CD8-positive, alpha-beta memory T cell (primary cell): ENCODE results near the gene PCDHGB7. TPM values are rescaled to one million over a fixed set of nuclear protein-coding genes. Genes with fewer than 3 reads are reported as not detected.
"Not testable (repeated sequence)": the region's sequence is repeated elsewhere in the genome, so short reads cannot be mapped to it uniquely, and the experiment has no call there.

Experiments
- CTCF ChIA-PET: fragments of 350-600 bp; sonication (Branson Sonifier 250); formaldehyde crosslinking; loops from one replicate; lab custom pipeline; 2021; ENCODE audit warnings: antibody characterized with exemption; lab: Charles Lee
- POLR2A ChIA-PET: fragments of 350-600 bp; sonication (Branson Sonifier 250); formaldehyde crosslinking; loops from one replicate; lab custom pipeline; 2021; ENCODE audit warnings: antibody characterized with exemption; lab: Charles Lee
- DNase-seq, 5 donors: peaks; one replicate each; pipeline versions ENCODE4 v3.0.0 to v3.0.0-alpha.2; 2020 to 2022; ENCODE audit warnings: mixed read lengths in 1 of 5
- H3K27ac ChIP-seq: one replicate; pipeline ENCODE4 v1.7.0; 2013; ENCODE audit warnings: low read depth, mild to moderate bottlenecking, low read length, moderate library complexity
- H3K27me3 ChIP-seq: 2 replicates; pipeline ENCODE4 v1.7.0; 2013; ENCODE audit warnings: low read length, mild to moderate bottlenecking; ENCODE audit not compliant: insufficient read depth, poor library complexity, severe bottlenecking
- H3K36me3 ChIP-seq: 2 replicates; pipeline ENCODE4 v1.7.0; 2013; ENCODE audit warnings: mild to moderate bottlenecking, low read length, moderate library complexity; ENCODE audit not compliant: insufficient read depth
- H3K4me1 ChIP-seq: 2 replicates; pipeline ENCODE4 v1.7.0; 2013; ENCODE audit warnings: mild to moderate bottlenecking, low read length, moderate library complexity; ENCODE audit not compliant: insufficient read depth
- H3K4me3 ChIP-seq: 2 replicates; pipeline ENCODE4 v1.7.0; 2013; ENCODE audit warnings: mild to moderate bottlenecking, low read length
- H3K9me3 ChIP-seq: 2 replicates; pipeline ENCODE4 v1.7.0; 2013; ENCODE audit warnings: mild to moderate bottlenecking, low read length
- H3K27ac Mint-ChIP-seq, 8 donors: one replicate each; pipeline ENCODE4 v1.8.0; 2020 to 2021; ENCODE audit warnings: mixed read lengths in 8 of 8, mild to moderate bottlenecking in 6 of 8, inconsistent platforms in 3 of 8, moderate library complexity in 3 of 8
- H3K27me3 Mint-ChIP-seq, 2 donors: one replicate each; pipeline ENCODE4 v1.8.0; 2020 to 2021; ENCODE audit warnings: mixed read lengths in 2 of 2, mild to moderate bottlenecking in 1 of 2, moderate library complexity in 1 of 2
- H3K36me3 Mint-ChIP-seq, 3 donors: one replicate each; pipeline ENCODE4 v1.8.0; 2020 to 2021; ENCODE audit warnings: mixed read lengths in 3 of 3, inconsistent platforms in 1 of 3, mild to moderate bottlenecking in 1 of 3
- H3K4me1 Mint-ChIP-seq, 3 donors: one replicate each; pipeline ENCODE4 v1.8.0; 2020 to 2021; ENCODE audit warnings: mixed read lengths in 3 of 3, inconsistent platforms in 1 of 3, mild to moderate bottlenecking in 1 of 3
- H3K4me3 Mint-ChIP-seq, 7 donors: one replicate each; pipeline ENCODE4 v1.8.0; 2020 to 2021; ENCODE audit warnings: mixed read lengths in 7 of 7, mild to moderate bottlenecking in 6 of 7, moderate library complexity in 4 of 7, inconsistent platforms in 2 of 7
- H3K9me3 Mint-ChIP-seq, 5 donors: one replicate each; pipeline ENCODE4 v1.8.0; 2020 to 2022; ENCODE audit warnings: mixed read lengths in 5 of 5, mild to moderate bottlenecking in 3 of 5, moderate library complexity in 2 of 5, inconsistent platforms in 1 of 5
- polyA plus RNA-seq: library from polyadenylated mRNA; unstranded; fragments of 300-500 nt; fragmentation: Illumina TruSeq; gene quantifications from one replicate; pipeline ENCODE4 v1.2.3, GENCODE V29; 2021
- total RNA-seq, 2 experiments: library from RNA; stranded (reverse); gene quantifications; one replicate each; pipeline ENCODE4 v1.2.3, GENCODE V29; 2021

PCDHGB7 gene
- total and polyA plus RNA-seq, 3 experiments from 2014 or later: 0.11 TPM; not detected in 2

DNA sequence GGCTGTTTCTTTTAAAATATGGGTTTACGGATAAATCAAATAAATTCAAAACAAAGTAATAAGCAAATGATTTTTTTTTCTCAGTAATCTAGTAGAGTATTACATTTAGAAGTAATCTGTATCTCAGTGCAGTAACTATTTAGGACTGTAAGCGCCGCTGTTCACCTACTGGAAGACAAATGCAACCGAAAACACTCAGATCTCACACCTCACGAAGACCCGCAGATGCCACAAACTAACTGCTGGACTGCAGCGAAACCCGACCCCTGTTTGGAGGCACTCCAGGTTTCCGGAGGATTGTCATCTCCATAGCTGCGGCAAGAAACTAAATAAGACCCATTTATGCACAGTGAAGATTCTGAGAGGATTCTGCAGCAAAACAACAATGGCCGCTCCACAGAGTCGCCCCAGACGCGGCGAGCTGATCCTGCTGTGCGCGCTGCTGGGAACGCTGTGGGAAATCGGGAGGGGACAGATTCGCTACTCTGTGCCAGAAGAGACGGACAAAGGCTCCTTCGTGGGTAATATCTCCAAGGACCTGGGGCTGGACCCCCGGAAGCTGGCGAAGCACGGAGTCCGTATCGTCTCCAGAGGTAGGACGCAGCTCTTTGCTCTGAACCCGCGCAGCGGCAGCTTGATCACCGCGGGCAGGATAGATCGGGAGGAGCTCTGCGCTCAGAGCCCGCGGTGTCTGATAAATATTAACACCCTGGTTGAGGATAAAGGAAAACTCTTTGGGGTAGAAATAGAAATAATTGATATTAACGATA, 24.9 kb upstream of the PCDHGB7 start, which contains the start of gene PCDHGA8:
Gene PCDHGA8, plus strand, starts transcription at position 205 of the 770 bp plus-strand sequence. Its CDS starts 181 bp downstream, at position 386.
- DNase-seq: no peak
- Histone ChIP-seq H3K4me3 (no peak within 1 kb of the TSS), H3K27ac (no peak within 1 kb of the TSS), H3K27me3 (peaks cover 22% of the 10 kb centered on the region), H3K9me3 (no peaks in the 10 kb centered on the region), H3K4me1 (no peaks in the 10 kb centered on the region), H3K36me3 (no peaks in the 10 kb centered on the region)
- peak within 1 kb of the TSS in 1 of 7 donors; percentile 23 for H3K4me3 Mint-ChIP-seq
- H3K4me1 Mint-ChIP-seq: no peaks in the 10 kb centered on the region
- POLR2A ChIA-PET: no interaction called here
- no peak within 1 kb of the TSS for H3K27ac Mint-ChIP-seq
- H3K9me3 Mint-ChIP-seq: peaks cover 29 to 66% (median 59%) of the 10 kb centered on the region in 5 donors
- peaks cover 2 to 20% (median 2%) of the 10 kb centered on the region in 3 donors for H3K36me3 Mint-ChIP-seq
- H3K27me3 Mint-ChIP-seq: peaks cover 61 to 64% of the 10 kb centered on the region in 2 donors
- CTCF ChIA-PET: no interaction called here

DNA sequence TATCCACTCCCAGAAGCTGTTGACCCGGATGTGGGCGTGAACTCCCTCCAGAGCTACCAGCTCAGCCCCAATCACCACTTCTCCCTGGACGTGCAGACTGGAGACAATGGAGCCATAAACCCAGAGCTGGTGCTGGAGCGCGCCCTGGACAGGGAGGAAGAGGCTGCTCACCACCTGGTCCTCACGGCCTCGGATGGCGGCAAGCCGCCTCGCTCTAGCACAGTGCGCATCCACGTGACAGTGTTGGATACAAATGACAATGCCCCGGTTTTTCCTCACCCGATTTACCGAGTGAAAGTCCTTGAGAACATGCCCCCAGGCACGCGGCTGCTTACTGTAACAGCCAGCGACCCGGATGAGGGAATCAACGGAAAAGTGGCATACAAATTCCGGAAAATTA, 24.2 kb upstream of the PCDHGB7 start:
- Histone ChIP-seq H3K9me3 (no peaks in the 10 kb centered on the region), H3K4me1 (no peaks in the 10 kb centered on the region), H3K27me3 (peaks cover 22% of the 10 kb centered on the region), H3K27ac (no peak overlapping the region), H3K36me3 (no peaks in the 10 kb centered on the region), H3K4me3 (no peak overlapping the region)
- POLR2A ChIA-PET: no interaction called here
- H3K9me3 Mint-ChIP-seq: peaks cover 28 to 64% (median 58%) of the 10 kb centered on the region in 5 donors
- H3K4me1 Mint-ChIP-seq: no peaks in the 10 kb centered on the region
- CTCF ChIA-PET: no interaction called here
- no peak for DNase-seq
- H3K4me3 Mint-ChIP-seq: no peak overlapping the region
- peaks cover 2 to 20% (median 2%) of the 10 kb centered on the region in 3 donors for H3K36me3 Mint-ChIP-seq
- H3K27me3 Mint-ChIP-seq: peaks cover 59 to 62% of the 10 kb centered on the region in 2 donors
- H3K27ac Mint-ChIP-seq: no peak overlapping the region

DNA sequence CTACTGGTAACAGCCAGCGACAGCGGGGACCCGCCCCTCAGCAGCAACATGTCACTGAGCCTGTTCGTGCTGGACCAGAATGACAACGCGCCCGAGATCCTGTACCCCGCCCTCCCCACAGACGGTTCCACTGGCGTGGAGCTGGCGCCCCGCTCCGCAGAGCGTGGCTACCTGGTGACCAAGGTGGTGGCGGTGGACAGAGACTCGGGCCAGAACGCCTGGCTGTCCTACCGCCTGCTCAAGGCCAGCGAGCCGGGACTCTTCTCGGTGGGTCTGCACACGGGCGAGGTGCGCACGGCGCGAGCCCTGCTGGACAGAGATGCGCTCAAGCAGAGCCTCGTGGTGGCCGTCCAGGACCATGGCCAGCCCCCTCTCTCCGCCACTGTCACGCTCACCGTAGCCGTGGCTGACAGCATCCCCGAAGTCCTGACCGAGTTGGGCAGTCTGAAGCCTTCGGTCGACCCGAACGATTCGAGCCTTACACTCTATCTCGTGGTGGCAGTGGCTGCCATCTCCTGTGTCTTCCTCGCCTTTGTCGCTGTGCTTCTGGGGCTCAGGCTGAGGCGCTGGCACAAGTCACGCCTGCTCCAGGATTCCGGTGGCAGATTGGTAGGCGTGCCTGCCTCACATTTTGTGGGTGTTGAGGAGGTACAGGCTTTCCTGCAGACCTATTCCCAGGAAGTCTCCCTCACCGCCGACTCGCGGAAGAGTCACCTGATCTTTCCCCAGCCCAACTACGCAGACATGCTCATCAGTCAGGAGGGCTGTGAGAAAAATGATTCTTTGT, 22.9 kb upstream of the PCDHGB7 start:
- Mint-ChIP-seq H3K27ac (peak overlapping the region in 1 of 8 donors; percentile 89), H3K36me3 (peaks cover 2 to 15% (median 2%) of the 10 kb centered on the region in 3 donors), H3K27me3 (peaks cover 59 to 61% of the 10 kb centered on the region in 2 donors), H3K9me3 (peaks cover 20 to 65% (median 56%) of the 10 kb centered on the region in 5 donors)
- H3K4me3 ChIP-seq, H3K9me3 ChIP-seq, DNase-seq, H3K4me3 Mint-ChIP-seq, CTCF ChIA-PET, POLR2A ChIA-PET, H3K4me1 ChIP-seq, H3K36me3 ChIP-seq, H3K27ac ChIP-seq, H3K4me1 Mint-ChIP-seq: not testable (repeated sequence)
- peaks cover 22% of the 10 kb centered on the region for H3K27me3 ChIP-seq

DNA sequence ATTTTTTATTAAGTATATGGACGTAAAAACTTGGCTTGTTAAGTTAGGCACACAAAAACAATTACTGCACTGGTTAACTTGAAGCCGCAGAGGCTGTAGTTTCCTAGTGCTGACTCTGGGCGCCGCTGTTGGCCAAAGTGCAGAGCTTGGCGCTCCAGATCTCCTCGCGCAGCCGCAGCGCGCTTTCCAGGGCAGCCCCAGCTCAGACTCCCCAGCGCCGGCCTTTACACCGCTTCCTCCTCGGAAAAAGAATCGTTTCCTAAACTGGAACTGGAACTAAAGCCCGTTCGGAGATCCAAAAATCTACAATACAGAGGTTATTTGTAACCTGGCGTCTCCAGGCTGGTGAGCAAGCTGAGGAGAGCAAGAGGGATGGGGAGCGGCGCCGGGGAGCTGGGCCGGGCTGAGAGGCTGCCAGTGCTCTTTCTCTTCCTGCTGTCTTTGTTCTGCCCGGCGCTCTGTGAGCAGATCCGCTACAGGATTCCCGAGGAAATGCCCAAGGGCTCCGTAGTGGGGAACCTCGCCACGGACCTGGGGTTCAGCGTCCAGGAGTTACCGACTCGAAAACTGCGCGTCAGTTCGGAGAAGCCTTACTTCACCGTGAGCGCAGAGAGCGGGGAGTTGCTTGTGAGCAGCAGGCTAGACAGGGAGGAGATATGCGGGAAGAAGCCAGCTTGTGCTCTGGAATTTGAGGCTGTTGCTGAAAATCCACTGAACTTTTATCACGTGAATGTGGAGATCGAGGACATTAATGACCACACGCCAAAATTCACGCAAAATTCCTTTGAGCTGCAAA, 19.5 kb upstream of the PCDHGB7 start, which contains the start of gene PCDHGB5:
Gene PCDHGB5, plus strand, starts transcription at position 192 of the 796 bp plus-strand sequence. Its CDS starts 181 bp downstream, at position 373.
- Mint-ChIP-seq H3K27me3 (peaks cover 55 to 56% of the 10 kb centered on the region in 2 donors), H3K36me3 (peaks cover 0 to 13% (median 3%) of the 10 kb centered on the region in 3 donors), H3K4me3 (peak within 1 kb of the TSS in 4 of 7 donors; percentile 5 to 54 (median 40)), H3K9me3 (peaks cover 18 to 57% (median 52%) of the 10 kb centered on the region in 5 donors)
- H3K4me1 ChIP-seq, POLR2A ChIA-PET, H3K4me3 ChIP-seq, H3K9me3 ChIP-seq, DNase-seq, H3K27ac ChIP-seq, H3K27ac Mint-ChIP-seq, H3K4me1 Mint-ChIP-seq, H3K36me3 ChIP-seq: not testable (repeated sequence)
- CTCF ChIA-PET: interaction anchor here (0.8 to 1.8 kb wide), 3 partner anchors 15 to 166 kb away, joined by 3 to 7 read pairs (median 3); partner anchors contain the start of genes PCDHGA10 and PCDHGB3
- H3K27me3 ChIP-seq: peaks cover 24% of the 10 kb centered on the region

DNA sequence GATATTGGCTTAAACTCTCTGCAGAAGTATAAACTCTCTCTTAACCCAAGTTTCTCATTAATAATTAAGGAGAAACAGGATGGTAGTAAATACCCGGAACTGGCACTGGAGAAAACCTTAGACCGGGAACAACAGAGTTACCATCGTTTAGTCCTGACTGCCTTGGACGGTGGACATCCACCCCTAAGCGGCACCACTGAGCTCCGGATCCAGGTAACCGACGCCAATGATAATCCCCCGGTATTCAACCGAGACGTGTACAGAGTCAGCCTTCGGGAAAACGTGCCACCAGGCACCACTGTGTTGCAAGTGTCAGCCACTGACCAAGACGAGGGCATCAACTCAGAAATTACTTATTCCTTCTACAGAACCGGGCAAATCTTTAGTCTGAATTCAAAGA, 18.9 kb upstream of the PCDHGB7 start:
- Histone ChIP-seq H3K4me1 (no peaks in the 10 kb centered on the region), H3K9me3 (no peaks in the 10 kb centered on the region), H3K36me3 (no peaks in the 10 kb centered on the region), H3K27me3 (peaks cover 21% of the 10 kb centered on the region), H3K4me3 (no peak overlapping the region), H3K27ac (no peak overlapping the region)
- ChIA-PET POLR2A (no interaction called here), CTCF (interaction anchor here (0.8 to 1.8 kb wide), 2 partner anchors 14 to 165 kb away, joined by 3 to 7 read pairs; partner anchors contain the start of gene PCDHGA10)
- Mint-ChIP-seq H3K9me3 (peaks cover 17 to 55% (median 52%) of the 10 kb centered on the region in 5 donors), H3K27me3 (peaks cover 56 to 59% of the 10 kb centered on the region in 2 donors), H3K4me1 (no peaks in the 10 kb centered on the region), H3K4me3 (no peak overlapping the region), H3K27ac (no peak overlapping the region), H3K36me3 (peaks cover 0 to 11% (median 3%) of the 10 kb centered on the region in 3 donors)
- DNase-seq: no peak

DNA sequence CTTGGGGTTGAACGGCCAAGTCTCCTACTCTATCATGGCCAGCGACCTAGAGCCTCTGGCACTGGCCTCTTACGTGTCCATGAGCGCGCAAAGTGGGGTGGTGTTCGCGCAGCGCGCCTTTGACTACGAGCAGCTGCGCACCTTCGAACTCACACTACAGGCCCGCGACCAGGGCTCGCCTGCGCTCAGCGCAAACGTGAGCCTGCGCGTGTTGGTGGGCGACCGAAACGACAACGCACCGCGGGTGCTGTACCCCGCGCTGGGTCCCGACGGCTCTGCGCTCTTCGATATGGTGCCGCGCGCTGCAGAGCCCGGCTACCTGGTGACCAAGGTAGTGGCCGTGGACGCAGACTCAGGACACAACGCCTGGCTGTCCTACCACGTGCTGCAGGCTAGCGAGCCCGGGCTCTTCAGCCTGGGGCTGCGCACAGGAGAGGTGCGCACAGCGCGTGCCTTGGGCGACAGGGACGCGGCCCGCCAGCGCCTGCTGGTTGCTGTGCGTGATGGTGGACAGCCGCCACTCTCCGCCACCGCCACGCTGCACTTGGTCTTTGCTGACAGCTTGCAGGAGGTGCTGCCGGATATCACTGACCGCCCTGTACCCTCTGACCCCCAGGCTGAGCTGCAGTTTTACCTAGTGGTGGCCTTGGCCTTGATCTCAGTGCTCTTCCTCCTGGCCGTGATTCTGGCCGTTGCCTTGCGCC, 17.8 kb upstream of the PCDHGB7 start:
- Mint-ChIP-seq H3K27ac (no peak overlapping the region), H3K4me3 (peak overlapping the region in 1 of 7 donors; percentile 54), H3K4me1 (no peaks in the 10 kb centered on the region), H3K27me3 (peaks cover 57 to 62% of the 10 kb centered on the region in 2 donors), H3K36me3 (peaks cover 0 to 5% (median 3%) of the 10 kb centered on the region in 3 donors), H3K9me3 (peaks cover 14 to 56% (median 53%) of the 10 kb centered on the region in 5 donors)
- H3K4me1 ChIP-seq: no peaks in the 10 kb centered on the region
- POLR2A ChIA-PET: no interaction called here
- no peak overlapping the region for H3K27ac ChIP-seq
- no peaks in the 10 kb centered on the region for H3K36me3 ChIP-seq
- CTCF ChIA-PET: no interaction called here
- no peaks in the 10 kb centered on the region for H3K9me3 ChIP-seq
- peaks cover 18% of the 10 kb centered on the region for H3K27me3 ChIP-seq
- no peak overlapping the region for H3K4me3 ChIP-seq
- no peak for DNase-seq
